GM18499 (cell line): ENCODE measurements around the gene CCDC149.
"Not testable (repeated sequence)": the region's sequence is repeated elsewhere in the genome, so short reads cannot be mapped to it uniquely, and the experiment has no call there.

Source experiments
- ATAC-seq: cut with Tn5 transposase; IDR thresholded peaks from one replicate; pipeline ENCODE4 v1.9.1; 2021; ENCODE audit warnings: moderate number of reproducible peaks; ENCODE audit not compliant: insufficient read depth, unreplicated experiment

Gene CCDC149

DNA sequence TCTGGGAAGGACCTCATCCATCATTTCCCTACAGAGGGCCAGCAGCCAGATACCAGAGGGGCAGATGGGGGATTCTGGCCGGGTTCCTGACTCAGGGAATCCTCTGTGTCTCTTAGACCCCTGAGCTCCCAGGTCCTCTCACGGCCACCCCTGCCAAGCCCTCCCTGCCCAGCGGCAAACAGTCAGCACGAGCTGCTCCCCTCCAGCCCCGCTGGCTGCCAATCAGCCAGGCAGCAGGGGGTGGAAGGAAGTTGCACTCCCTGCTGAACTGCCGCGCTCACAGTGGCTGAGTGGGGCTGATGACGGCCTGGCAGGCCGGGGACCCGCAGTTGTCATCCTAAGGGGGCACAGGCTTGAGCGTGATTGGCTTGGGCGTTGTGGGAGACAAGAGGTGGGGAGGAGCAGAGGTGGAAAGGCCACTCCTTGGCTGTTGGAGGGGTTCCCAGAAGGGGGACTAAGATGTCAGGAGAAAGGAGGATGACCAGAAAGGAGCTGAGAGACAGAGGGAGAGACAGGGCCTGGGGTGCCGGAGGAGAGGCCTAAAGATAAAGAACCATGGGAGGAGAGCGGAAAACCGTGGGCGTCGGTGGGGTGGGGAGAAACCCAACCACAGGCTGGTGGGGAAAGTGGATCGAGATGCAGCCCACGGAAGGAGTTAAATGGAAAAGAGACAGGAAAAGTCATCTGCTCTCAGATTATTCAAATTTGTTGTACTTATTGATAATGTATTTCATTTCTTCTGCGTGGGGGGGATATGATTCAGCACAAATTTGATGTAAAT lies 4.4 kb upstream of the CCDC149 start:
- ATAC-seq: no peak

DNA sequence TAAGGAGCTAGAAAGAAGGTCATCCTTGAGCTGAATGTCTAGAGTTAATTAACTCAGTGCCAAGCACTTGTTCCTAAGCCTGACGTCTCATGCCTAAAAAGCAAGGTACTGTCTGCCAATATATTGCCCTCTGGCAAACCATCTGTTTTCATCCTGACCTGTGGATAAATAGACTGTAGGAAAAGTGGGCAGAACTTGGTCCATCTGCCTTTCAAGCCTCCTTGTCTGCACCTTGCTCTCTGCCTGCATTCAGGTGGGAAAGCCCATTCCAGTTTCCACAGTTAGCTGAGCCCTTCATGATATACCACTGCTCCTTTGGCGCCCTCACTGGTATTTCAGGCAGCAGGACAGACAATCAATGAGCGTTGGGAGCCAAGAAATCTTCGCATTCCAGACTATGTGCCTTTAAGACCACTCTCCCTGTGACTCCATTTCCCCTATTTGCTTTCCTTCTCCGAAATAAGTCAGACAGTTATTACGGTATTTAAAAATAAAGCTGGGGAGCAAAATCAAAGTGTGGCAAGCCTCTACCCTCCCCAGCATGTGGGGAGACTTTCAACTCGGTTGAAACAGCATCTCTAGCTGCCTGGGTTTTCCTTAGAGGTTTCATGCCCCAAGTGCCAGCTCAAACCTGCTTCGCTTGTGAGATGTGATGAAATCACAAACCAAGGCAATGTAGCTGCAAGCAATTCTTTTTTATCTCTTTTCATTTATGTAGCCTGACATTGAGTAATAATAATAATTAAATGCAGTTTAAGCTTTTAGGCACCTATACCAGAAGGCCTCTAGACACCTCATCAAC lies 2.5 kb upstream of the CCDC149 start:
- no peak for ATAC-seq

DNA sequence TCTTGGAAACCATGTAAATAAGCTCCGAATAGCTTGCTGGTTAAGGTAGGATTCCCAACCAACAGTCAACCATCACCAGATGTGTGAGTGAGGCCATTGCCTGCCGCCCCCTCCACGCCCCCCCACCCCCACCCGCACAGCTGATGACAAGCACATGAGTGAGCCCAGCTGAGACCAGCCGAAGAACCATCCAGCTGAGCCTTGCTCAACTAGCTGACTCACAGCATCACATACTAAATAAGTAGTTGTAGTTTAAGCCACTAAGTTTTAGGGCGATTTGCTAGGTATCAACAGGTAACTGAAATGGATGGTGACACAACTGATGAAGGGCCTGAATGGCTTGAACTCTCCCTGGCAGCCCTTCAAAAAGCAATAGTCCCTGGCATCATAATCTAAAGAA lies 1.6 kb upstream of the CCDC149 start:
- no peak for ATAC-seq

DNA sequence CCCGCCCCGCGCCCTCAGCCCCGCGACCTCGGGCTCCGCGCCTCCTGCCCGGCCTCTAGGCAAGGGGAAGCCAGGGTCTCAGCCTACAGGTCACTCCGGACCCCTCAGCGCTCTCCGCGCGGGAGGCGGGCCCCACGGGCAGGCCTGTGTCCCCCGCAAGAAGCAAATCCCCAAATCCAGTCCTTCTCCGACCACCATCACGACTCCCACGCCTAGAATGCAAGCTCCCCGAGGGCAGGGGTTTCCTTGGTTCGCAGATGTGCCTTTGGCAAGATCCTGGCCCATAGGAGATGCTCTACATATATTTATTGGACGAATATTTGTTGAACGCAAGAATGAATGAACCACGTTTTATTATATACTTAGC lies 260 bp upstream of the CCDC149 start:
- ATAC-seq: no peak

DNA sequence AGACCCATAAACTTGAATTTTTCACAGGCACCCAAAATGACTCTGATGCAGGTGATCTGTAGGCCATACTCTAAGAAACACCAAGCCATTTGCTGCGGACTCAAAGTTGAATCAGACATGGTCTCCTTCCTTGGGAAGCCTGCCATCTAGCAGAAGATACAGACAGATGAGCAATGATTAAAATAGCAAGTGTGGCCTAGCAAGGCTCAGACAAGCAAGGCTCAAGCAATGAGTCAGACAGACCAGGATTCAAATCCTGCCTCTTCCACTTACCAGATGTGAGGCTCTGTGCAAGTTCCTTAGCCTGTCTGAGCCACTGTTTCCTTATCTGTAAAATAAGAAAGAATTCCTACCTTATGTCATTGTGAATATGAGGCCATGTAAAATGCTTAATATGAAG lies 2.3 kb downstream of the CCDC149 start:
- ATAC-seq: no peak

DNA sequence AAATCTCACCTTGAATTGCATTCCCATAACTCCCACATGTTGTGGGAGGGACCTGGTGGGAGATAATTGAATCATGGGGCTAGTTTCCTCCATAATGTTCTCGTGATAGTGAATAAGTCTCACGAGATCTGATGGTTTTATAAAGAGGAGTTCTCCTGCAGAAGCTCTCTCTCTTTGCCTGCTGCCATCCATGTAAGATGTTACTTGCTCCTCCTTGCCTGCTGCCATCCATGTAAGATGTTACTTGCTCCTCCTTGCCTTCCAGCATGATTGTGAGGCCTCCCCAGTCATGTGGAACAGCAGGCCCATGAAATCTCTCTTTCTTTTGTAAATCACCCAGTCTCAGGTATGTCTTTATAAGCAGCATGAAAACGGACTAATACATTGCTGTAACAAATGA lies 3.2 kb downstream of the CCDC149 start:
- ATAC-seq: not testable (repeated sequence)

DNA sequence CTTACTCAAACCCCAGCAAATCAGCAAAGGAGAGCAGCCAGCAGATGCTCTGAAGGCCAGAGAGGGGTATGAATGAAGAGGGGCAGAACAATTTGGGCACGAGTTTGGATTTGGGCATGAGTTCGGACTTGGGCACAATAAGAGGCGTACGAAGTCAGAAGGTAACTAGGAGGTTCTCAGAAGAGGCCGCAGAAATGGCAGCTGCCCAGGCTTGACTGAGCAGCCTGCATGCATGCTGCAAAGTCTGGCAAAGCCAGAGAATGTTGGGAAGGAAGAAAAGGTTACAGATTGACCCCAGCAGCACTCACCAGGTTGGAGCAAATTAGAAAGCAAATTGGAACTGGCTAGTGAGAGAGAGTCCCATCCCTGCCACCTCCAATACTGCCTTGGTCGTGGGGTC lies 15.2 kb downstream of the CCDC149 start:
- no peak for ATAC-seq

DNA sequence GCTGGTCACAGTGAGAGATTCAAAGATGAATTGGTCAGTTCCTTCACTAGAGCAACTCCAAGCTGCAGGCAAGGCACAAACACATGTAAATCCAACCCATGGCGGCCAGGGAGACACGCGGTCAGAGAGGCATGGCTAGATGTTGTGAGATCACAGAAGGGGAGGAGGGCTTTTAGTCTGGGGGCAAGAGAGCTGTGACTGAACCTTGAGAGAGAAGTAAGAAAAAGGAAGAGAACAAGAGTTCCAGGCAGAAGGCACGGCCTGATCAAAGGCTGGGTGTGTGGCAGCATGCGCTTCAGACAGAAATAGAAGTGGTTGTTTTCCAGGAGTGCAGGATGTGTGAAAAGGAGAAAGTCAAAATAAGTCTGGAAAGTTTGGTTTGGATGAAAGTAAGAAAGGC lies 15.9 kb downstream of the CCDC149 start:
- ATAC-seq: no peak

DNA sequence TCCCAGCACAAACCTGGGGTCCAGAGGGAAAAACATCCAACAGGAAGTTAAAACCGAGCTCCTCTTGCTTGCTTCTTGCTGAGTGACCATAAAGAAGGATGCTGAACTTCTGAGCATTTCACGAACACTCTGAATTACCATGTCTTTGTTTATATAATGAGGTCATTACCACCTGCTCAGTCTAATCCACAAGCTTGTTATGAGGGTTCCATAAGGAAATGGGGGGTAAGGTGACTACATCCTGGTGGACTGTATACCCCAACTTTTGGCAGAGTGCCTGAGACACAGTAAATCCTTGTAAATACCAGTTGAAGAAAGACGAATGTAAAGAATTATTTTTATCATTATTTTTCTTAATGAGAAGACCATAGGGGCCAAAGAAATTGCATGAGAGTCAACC lies 16.8 kb downstream of the CCDC149 start:
- ATAC-seq: no peak

DNA sequence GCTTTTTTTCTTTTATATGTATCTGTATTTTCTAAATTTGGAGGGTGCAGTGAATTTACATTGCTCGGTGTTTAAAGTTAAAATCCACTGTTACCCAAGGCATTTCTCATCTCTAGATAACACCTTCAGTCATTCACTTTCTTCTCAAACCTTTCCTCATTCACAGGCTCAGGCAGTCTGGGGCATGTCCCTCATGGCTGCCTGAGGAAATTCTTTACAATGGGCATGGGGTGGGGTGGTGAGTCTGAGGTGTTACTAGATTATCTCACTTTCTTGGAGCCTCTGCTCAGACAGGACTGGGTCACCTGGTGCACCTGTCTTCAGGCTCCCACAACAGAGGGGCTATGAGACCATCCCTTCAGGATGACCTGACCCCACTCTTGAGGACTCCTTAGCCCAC lies 17.4 kb downstream of the CCDC149 start:
- no peak for ATAC-seq

DNA sequence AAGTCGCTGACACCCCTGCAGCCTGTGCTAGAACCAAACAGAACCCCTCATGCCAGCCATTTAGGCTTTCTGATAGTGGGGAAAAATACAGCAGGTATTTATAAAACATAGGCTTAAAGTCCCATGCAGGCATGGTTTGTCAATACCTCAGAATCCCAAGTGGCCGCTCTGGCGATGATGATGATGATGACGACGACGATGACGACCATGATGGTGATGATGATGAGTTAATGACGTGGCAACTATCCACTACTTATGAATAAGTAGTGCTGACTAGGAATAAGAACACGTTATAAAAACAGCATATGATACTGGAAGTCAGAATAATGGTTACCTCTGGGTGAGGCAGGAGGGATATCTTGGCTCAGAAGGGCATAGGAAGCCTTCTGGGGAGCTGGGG lies 18.0 kb downstream of the CCDC149 start:
- ATAC-seq: no peak

DNA sequence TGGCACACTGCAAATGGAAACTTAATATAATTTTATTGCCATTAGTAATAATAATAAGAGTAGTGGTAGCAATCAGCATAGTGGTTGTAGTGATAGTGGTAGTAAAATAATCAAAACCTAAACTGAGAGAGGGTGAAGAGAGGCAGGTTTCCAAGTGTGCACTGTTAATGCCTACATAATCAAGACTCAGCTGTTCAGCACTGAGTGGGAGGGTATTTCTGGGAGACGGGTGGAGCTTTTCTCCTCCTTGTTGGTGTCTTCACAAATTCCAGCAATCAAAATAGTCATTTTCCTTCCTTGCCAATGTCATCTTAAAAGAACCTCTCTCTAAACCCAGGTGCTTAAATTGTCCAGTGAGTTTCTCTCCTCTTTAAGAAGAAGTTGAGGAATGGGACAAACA lies 18.6 kb downstream of the CCDC149 start:
- no peak for ATAC-seq

DNA sequence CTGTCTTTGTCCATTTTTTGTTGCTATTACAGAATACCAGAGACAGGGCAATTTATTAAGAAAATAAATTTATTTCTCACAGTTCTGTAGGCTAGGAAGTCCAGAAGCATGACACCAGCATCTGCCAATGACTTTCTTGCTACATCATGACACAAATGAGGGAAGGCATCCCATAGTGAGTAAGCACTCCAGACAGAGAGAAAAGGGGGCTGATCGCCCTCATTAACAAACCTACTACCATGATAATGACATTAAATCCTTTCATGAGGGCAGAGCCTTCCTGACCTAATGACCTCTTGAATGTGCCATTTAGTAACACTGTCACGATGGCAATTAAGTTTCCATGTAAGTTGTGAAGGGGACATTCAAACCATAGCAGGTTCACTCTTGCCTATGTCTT lies 20.1 kb downstream of the CCDC149 start:
- ATAC-seq: no peak

DNA sequence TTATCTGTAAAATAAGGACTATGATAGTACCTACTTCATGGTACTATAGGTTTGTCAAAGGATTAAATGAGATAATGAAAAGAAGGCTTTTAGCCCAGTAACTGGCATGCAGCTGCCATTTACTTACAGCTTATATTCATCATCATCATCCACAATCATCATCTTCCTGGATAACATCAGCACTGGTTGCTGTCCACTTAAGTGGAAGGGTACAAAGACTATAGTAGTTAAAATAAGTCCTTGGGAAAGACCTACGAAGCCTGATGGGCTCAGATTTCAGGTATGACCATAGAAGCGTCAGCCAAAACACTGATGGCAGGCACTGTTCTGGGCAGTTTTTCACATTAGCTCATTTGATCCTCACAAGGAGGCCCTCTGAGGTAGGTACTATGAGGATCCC lies 20.6 kb downstream of the CCDC149 start:
- no peak for ATAC-seq

DNA sequence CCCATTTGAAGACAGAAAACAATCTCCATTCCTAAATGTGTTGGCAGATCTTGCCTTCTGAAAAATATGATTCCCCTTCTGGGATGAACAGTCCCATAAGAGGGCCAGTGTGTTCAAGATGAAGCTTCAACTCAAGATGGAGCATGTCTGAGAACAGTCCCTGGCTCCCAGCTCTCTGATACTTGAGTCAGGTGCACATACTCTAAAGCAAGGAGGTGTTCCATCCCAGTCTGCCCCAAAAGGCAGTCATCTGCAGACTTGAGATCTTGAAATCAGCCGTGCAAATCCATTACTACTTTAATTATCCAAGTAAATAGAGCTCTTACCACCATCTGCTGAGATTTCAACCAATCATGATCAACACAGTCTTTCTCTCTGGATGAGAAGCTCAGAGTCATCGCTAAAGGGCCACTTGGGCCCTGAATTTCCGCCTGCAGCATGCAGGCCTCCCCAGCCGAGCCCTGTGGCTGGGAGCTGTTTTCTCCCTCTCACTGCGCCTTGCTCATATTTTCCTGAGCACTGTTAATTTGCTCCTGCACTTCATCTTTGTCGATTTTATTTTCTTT lies 22.2 kb downstream of the CCDC149 start:
- ATAC-seq: no peak

DNA sequence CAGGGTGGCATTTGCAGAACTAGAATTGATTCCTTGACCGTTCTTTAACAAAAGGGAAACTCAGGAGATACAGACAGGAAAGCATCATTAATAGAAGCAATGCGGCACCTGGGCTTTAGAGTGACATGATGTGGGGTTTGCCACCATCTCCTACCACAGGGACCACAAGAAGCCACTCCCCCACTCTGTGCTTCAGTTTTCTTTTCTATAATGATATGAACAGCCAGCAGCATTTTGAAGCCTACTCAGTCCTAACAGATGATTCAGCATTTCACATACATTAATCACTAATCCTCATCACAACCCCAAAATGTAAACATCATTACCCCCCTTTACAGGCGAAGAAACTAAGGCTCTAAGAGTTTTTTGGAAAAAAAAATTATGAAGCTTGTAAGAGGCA lies 22.9 kb downstream of the CCDC149 start:
- ATAC-seq: no peak

DNA sequence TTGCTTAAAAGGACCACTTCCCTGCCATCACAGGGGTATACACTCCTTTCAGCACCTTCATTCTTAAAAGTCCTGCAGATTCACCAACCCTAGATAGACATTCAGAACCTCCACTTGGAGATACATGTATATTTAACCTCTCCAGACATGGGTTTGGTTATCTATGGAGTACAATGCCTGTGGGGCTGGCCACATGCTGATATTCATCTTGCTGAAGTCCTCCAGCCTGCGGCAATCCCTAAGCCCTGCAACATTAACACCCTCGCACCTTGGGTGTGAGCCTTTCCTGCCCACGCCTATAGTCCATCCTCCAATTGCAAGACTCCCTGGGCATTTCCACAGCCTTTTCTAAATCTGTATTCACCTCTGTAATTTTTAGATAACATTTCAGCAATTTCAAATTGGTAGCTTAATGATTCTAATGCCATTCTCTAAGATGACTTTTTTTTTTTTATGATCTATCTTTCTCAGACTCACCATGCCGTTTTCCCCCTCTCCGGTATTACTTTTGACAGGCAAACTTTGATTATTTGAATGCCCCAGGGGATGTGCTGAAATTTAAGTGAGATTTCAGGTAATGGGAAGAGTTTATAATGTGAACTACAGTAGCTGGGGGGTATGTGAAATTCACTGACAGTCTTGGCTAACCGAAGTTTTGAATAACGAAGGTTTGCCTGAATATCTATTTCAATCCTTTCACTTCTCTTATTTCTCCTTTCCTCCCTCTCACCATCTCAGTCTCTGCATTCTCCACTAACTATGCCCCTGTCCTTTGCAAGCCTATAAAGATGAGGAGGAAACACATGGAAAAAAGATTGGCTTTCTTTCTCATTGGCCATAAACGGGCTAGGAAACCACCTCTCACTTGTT lies 24.1 kb downstream of the CCDC149 start:
- ATAC-seq: no peak

DNA sequence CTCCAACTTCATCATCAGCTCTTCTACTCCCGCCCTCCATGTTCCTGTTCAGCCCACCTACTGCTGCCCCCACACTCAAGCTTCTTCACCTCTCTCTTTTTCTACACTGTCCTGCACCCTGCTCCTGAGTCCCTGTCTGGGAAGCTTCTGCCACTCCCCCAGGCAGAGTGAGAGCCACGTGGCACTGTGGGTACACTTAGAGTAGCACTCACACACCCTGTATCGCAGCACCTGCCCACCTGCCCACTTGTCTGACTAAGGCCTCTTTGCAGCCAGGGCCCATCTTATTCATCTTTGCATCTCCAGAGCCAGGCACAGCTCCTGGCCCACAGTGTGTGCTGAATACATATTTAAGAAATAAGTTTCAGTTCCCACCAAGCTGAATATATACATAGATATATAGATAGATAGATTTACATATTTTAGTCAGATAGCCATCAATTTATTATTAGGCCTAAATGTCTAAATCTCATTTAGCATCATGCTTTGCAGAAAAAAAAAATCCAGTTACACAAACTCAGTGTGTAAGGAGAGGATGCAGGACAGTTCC lies 24.9 kb downstream of the CCDC149 start:
- no peak for ATAC-seq

DNA sequence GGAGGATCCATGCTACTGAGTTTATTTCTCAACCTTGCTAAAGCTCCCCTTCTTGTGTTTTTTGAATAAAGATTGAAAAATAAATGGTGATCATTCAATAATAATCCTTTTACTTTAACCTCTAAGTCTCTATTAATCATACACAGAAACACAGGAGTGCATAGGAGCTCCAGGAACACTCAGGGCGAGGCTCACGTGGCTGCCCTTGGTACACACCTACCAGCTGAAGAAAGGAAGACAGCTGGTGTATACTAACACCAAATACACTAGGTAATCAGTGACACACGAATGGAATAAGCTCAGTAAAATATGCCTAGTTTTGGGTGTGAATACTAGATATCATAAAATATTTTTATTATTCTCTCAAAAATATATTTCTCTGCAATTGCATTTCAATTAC lies 26.2 kb downstream of the CCDC149 start:
- ATAC-seq: no peak

DNA sequence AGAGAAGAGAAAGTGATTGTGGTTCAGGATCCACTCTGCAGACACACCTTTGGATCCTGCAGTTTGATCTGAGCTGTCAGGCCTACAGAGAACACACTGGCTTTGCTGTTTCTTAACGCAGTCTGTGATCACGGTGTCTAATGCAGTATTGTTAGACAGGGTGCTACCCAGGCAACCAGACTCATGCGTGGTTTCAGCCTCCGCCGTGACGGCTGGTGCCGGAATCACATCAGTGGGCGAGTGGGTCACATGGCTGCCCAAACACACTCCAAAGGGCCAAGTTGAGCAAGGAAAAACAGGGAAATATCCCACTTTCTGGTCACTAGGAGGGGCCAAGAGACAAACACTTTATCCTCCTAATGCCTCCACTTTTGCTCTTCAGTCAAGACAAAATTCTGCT lies 27.5 kb downstream of the CCDC149 start:
- ATAC-seq: no peak
